Mucosa of rectum (tissue), 2 donors: ENCODE measurements around the gene EDN2.

Source experiments
- H3K27ac ChIP-seq, 2 donors: one replicate each; pipeline ENCODE4 v1.7.0; 2013; ENCODE audit warnings: inconsistent platforms in 2 of 2, low read depth in 2 of 2, low read length in 2 of 2
- H3K27me3 ChIP-seq, 2 donors: one replicate each; pipeline ENCODE4 v1.7.0; 2013; ENCODE audit warnings: low read length in 2 of 2; ENCODE audit not compliant: control insufficient read depth in 2 of 2, insufficient read depth in 2 of 2
- H3K36me3 ChIP-seq, 2 donors: one replicate each; pipeline ENCODE4 v1.7.0; 2013; ENCODE audit warnings: low read length in 2 of 2; ENCODE audit not compliant: control insufficient read depth in 2 of 2, insufficient read depth in 2 of 2
- H3K4me1 ChIP-seq, 2 donors: one replicate each; pipeline ENCODE4 v1.7.0; 2013; ENCODE audit warnings: low read length in 2 of 2, mild to moderate bottlenecking in 1 of 2; ENCODE audit not compliant: control insufficient read depth in 2 of 2, insufficient read depth in 2 of 2
- H3K4me3 ChIP-seq, 2 donors: one replicate each; pipeline ENCODE4 v1.7.0; 2013; ENCODE audit warnings: low read length in 2 of 2
- H3K9ac ChIP-seq, 2 donors: one replicate each; pipeline ENCODE4 v1.7.0; 2013; ENCODE audit warnings: low read length in 2 of 2, low read depth in 1 of 2, mild to moderate bottlenecking in 1 of 2
- H3K9me3 ChIP-seq, 2 donors: one replicate each; pipeline ENCODE4 v1.7.0; 2013; ENCODE audit warnings: low read length in 2 of 2; ENCODE audit not compliant: control insufficient read depth in 2 of 2
- donor health status: healthy.
- donor health status: Normal muscosa, but diverticular disease.

EDN2 gene

GRCh38 chr1:41492341-41492848 is 7.9 kb upstream of the EDN2 start:
- Histone ChIP-seq H3K27ac (no peak overlapping the region), H3K9me3 (no peaks in the 10 kb centered on the region), H3K27me3 (peaks cover 0 to 4% of the 10 kb centered on the region in 2 donors), H3K36me3 (no peaks in the 10 kb centered on the region), H3K4me3 (no peak overlapping the region), H3K9ac (no peak overlapping the region), H3K4me1 (peaks cover 8 to 11% of the 10 kb centered on the region in 2 donors)

GRCh38 chr1:41490911-41491310 is 6.4 kb upstream of the EDN2 start:
- Histone ChIP-seq H3K4me1 (peaks cover 0 to 9% of the 10 kb centered on the region in 2 donors), H3K36me3 (no peaks in the 10 kb centered on the region), H3K9ac (no peak overlapping the region), H3K4me3 (no peak overlapping the region), H3K27me3 (peaks cover 0 to 3% of the 10 kb centered on the region in 2 donors), H3K27ac (no peak overlapping the region), H3K9me3 (no peaks in the 10 kb centered on the region)

- no peak overlapping the region for H3K27ac ChIP-seq
- H3K27me3 ChIP-seq = no peaks in the 10 kb centered on the region
- no peaks in the 10 kb centered on the region for H3K36me3 ChIP-seq
- H3K4me1 ChIP-seq = peaks cover 5 to 16% of the 10 kb centered on the region in 2 donors
- H3K9ac ChIP-seq = no peak overlapping the region
- no peaks in the 10 kb centered on the region for H3K9me3 ChIP-seq
- no peak overlapping the region for H3K4me3 ChIP-seq
Observed at GRCh38 chr1:41489561-41489960, 5.1 kb upstream of the EDN2 start.

GRCh38 chr1:41488040-41488951 is 3.8 kb upstream of the EDN2 start:
- Histone ChIP-seq H3K4me3 (no peak overlapping the region), H3K27me3 (no peaks in the 10 kb centered on the region), H3K4me1 (peaks cover 13 to 27% of the 10 kb centered on the region in 2 donors), H3K36me3 (no peaks in the 10 kb centered on the region), H3K27ac (no peak overlapping the region), H3K9ac (no peak overlapping the region), H3K9me3 (no peaks in the 10 kb centered on the region)

- no peaks in the 10 kb centered on the region for H3K27me3 ChIP-seq
- no peaks in the 10 kb centered on the region for H3K36me3 ChIP-seq
- peaks cover 21 to 37% of the 10 kb centered on the region in 2 donors for H3K4me1 ChIP-seq
- no peak overlapping the region for H3K4me3 ChIP-seq
- no peak overlapping the region for H3K9ac ChIP-seq
- no peak overlapping the region for H3K27ac ChIP-seq
- H3K9me3 ChIP-seq = no peaks in the 10 kb centered on the region
Observed at GRCh38 chr1:41487126-41488039, 2.9 kb upstream of the EDN2 start.

GRCh38 chr1:41486371-41487125 is 2.1 kb upstream of the EDN2 start:
- H3K36me3 ChIP-seq = no peaks in the 10 kb centered on the region
- no peaks in the 10 kb centered on the region for H3K27me3 ChIP-seq
- H3K4me3 ChIP-seq = no peak overlapping the region
- H3K9me3 ChIP-seq = no peaks in the 10 kb centered on the region
- H3K27ac ChIP-seq = no peak overlapping the region
- peaks cover 27 to 43% of the 10 kb centered on the region in 2 donors for H3K4me1 ChIP-seq
- H3K9ac ChIP-seq = no peak overlapping the region

GRCh38 chr1:41486053-41486370 is 1.5 kb upstream of the EDN2 start:
- H3K9ac ChIP-seq = no peak overlapping the region
- peaks cover 27 to 43% of the 10 kb centered on the region in 2 donors for H3K4me1 ChIP-seq
- no peak overlapping the region for H3K27ac ChIP-seq
- no peaks in the 10 kb centered on the region for H3K36me3 ChIP-seq
- no peak overlapping the region for H3K4me3 ChIP-seq
- H3K27me3 ChIP-seq = no peaks in the 10 kb centered on the region
- no peaks in the 10 kb centered on the region for H3K9me3 ChIP-seq

- H3K27ac ChIP-seq = no peak overlapping the region
- H3K9me3 ChIP-seq = no peaks in the 10 kb centered on the region
- no peaks in the 10 kb centered on the region for H3K27me3 ChIP-seq
- peaks cover 27 to 43% of the 10 kb centered on the region in 2 donors for H3K4me1 ChIP-seq
- no peak overlapping the region for H3K9ac ChIP-seq
- no peaks in the 10 kb centered on the region for H3K36me3 ChIP-seq
- H3K4me3 ChIP-seq = no peak overlapping the region
Observed at GRCh38 chr1:41485605-41486004, 1.1 kb upstream of the EDN2 start.

GRCh38 chr1:41483960-41484401 is 502 bp downstream of the EDN2 start:
- Histone ChIP-seq H3K27ac (peak overlapping the region; percentile 82 to 85), H3K36me3 (no peaks in the 10 kb centered on the region), H3K4me3 (peak overlapping the region; percentile 61 to 70), H3K9me3 (no peaks in the 10 kb centered on the region), H3K9ac (peak overlapping the region; percentile 26 to 67), H3K27me3 (no peaks in the 10 kb centered on the region), H3K4me1 (peaks cover 32 to 46% of the 10 kb centered on the region in 2 donors)
